NCI-H1930 (cell line): ENCODE data around the gene GORASP1.

ENCODE experiments used
- DNase-seq, 2 experiments: peaks; one replicate each; lab custom pipeline; 2025; lab: John Stamatoyannopoulos, UW

The GORASP1 gene

GRCh38 chr3:39125841-39126500 lies 18.5 kb upstream of the GORASP1 start:
- no peak for DNase-seq

- DNase-seq: no peak
Measured at GRCh38 chr3:39124876-39125840, 17.7 kb upstream of the GORASP1 start.

GRCh38 chr3:39122813-39123212 lies 15.4 kb upstream of the GORASP1 start:
- DNase-seq: no peak

- DNase-seq: no peak
Measured at GRCh38 chr3:39121621-39122020, 14.2 kb upstream of the GORASP1 start.

GRCh38 chr3:39118931-39119660 lies 11.7 kb upstream of the GORASP1 start:
- DNase-seq: no peak

- no peak for DNase-seq
Measured at GRCh38 chr3:39118079-39118478, 10.7 kb upstream of the GORASP1 start.

- no peak for DNase-seq
Measured at GRCh38 chr3:39115870-39116269, 8.4 kb upstream of the GORASP1 start.

GRCh38 chr3:39114456-39114855 lies 7.0 kb upstream of the GORASP1 start:
- DNase-seq: no peak

- no peak for DNase-seq
Measured at GRCh38 chr3:39113291-39113690, 5.9 kb upstream of the GORASP1 start.

GRCh38 chr3:39112535-39112934 lies 5.1 kb upstream of the GORASP1 start:
- DNase-seq: no peak

GRCh38 chr3:39112113-39112512 lies 4.7 kb upstream of the GORASP1 start:
- no peak for DNase-seq

GRCh38 chr3:39110041-39110639 lies 2.7 kb upstream of the GORASP1 start:
- no peak for DNase-seq

- DNase-seq: no peak
Measured at GRCh38 chr3:39109086-39109485, 1.7 kb upstream of the GORASP1 start.

GRCh38 chr3:39108200-39108710 lies 828 bp upstream of the GORASP1 start:
- no peak for DNase-seq

GRCh38 chr3:39106851-39107387 lies 508 bp downstream of the GORASP1 start:
- peak in 1 of 2 experiments; percentile 1 for DNase-seq

GRCh38 chr3:39106281-39106811 lies 1.1 kb downstream of the GORASP1 start:
- no peak for DNase-seq

GRCh38 chr3:39105687-39106063 lies 1.8 kb downstream of the GORASP1 start:
- no peak for DNase-seq

- no peak for DNase-seq
Measured at GRCh38 chr3:39104961-39105686, 2.3 kb downstream of the GORASP1 start.

GRCh38 chr3:39103791-39104552 lies 3.5 kb downstream of the GORASP1 start:
- DNase-seq: no peak

GRCh38 chr3:39103324-39103693 lies 4.1 kb downstream of the GORASP1 start:
- no peak for DNase-seq
